K562 (cell line): ENCODE data around the gene C11orf65. TPM values are rescaled to one million over a fixed set of nuclear protein-coding genes. Genes with fewer than 3 reads are reported as not detected.

Source experiments
- ATF7 ChIP-seq: fragments of 450-650 bp; IDR thresholded peaks from 2 replicates; pipeline ENCODE4 v1.7.1; 2014; ENCODE audit warnings: mild to moderate bottlenecking, moderate library complexity
- L3MBTL2 ChIP-seq: fragments of 450-650 bp; IDR thresholded peaks from 2 replicates; pipeline ENCODE4 v1.6.1; 2016; ENCODE audit warnings: mild to moderate bottlenecking, moderate library complexity
- RBM25 ChIP-seq: fragments of 200-400 bp; formaldehyde crosslinking; IDR thresholded peaks from 2 replicates; pipeline ENCODE4 v1.6.1; 2018; ENCODE audit warnings: low read length, low read depth, moderate library complexity; ENCODE audit not compliant: severe bottlenecking
- SLC30A9 ChIP-seq: fragments of 250-450 bp; sonication (Bioruptor Pico); IDR thresholded peaks from 2 replicates; pipeline ENCODE4 v1.8.0; 2022; ENCODE audit warnings: mild to moderate bottlenecking, moderate library complexity
- TEAD4 ChIP-seq, 2 experiments: sonication (generic) in 1 of 2; formaldehyde crosslinking in 1 of 2; IDR thresholded peaks; 2 replicates each; pipeline versions ENCODE4 v1.6.1 to v1.8.0; 2012 to 2022; ENCODE audit warnings: borderline replicate concordance in 1 of 2, inconsistent platforms in 1 of 2, low read length in 1 of 2, mild to moderate bottlenecking in 1 of 2, missing genetic modification reagents in 1 of 2
- ZBTB1 ChIP-seq: sonication (generic); formaldehyde crosslinking; IDR thresholded peaks from 2 replicates; pipeline ENCODE4 v1.8.1; 2023; ENCODE audit warnings: missing genetic modification reagents, low read depth, mild to moderate bottlenecking, borderline replicate concordance
- polyA plus RNA-seq, 8 experiments: library from polyadenylated mRNA; depleted of rRNA in 4 of 8; stranded (reverse) in 5 of 8; unstranded in 3 of 8; fragments of >200 nt; fragmentation: Nextera tagmentation in 2 of 8; fragmentation: Illumina TruSeq in 1 of 8; extraction: Ambion mirVana in 2 of 8; extraction: Trizol in 1 of 8; gene quantifications; 2 replicates each; pipeline versions ENCODE4 v1.2.1 to v1.2.3, GENCODE V29; 2011 to 2014; ENCODE audit warnings: inconsistent platforms in 1 of 8, missing spikeins in 1 of 8
- total RNA-seq, 7 experiments: library from RNA; depleted of rRNA in 6 of 7; stranded (reverse); fragments of >200 nt in 6 of 7; fragmentation: Illumina TruSeq in 2 of 7; extraction: Trizol in 2 of 7; gene quantifications; 2 replicates each; pipeline versions ENCODE4 v1.2.1 to v1.2.3, GENCODE V29; 2011 to 2021; ENCODE audit warnings: low replicate concordance in 1 of 7
- TF ChIP-seq, protein P1 (sequence below): sonication (generic); formaldehyde crosslinking; IDR thresholded peaks from 2 replicates; pipeline ENCODE4 v1.9.0; 2022; ENCODE audit warnings: mild to moderate bottlenecking, missing genetic modification reagents
- TF ChIP-seq, protein P2 (sequence below): fragments of 450-650 bp; IDR thresholded peaks from 2 replicates; pipeline ENCODE4 v1.6.1; 2017; ENCODE audit warnings: antibody characterized with exemption
- TF ChIP-seq, protein P3 (sequence below): fragments of 450-650 bp; IDR thresholded peaks from 2 replicates; pipeline ENCODE4 v1.6.1; 2016; ENCODE audit warnings: mild to moderate bottlenecking, moderate library complexity
- TF ChIP-seq, protein P4 (sequence below): sonication (generic); formaldehyde crosslinking; IDR thresholded peaks from 2 replicates; pipeline ENCODE4 v1.8.1; 2023; ENCODE audit warnings: mild to moderate bottlenecking, missing genetic modification reagents

C11orf65 gene
- total and polyA plus RNA-seq, 9 of the 15 experiments (the other 6 are each of a cell fraction or from before 2014, with no cell fraction given) = 1.0 to 2.1 (median 1.2) TPM

DNA sequence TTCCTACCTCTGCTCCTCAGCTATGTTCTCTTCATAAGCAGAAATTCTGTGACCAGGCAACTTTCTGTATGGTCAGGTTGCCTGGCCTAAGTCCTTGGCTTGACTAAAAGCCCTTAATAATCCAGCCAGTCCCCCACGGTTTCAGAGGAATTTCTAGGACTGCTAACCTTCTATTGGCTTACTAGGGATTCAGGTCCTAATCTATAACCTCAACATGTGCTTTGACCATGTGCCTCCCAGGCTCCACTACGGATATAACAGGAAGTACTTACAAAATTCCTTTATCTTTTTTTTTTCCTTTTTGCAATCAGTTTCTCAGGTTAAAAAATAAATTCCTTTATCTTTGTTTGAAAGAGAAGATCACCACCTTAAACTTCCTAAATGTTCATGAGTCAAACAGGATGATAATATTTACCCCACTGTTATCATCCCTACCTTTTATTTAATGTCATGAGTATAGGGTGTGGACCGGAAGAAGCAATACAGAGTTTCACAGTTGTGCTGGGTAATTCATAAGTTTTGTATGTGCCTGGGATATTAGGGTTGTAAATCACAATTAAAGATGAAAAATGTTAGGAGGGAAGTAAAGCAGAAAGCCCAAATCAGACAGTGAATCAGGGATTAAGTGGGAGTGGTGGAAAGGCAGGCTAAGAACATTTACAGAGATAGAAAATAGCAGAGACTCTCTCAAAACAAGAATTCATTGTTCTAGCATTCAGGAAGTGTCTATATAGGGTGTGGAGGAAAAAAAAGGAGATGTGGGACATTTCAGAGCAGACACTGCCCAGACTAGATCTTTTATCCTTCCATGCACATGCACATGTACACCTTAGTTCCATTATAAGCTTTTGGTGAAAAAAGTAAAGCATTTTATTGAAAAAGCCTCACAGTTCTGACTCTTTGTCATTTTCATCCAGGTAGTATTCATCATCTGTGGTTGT is 41.6 kb upstream of the C11orf65 start (continued):
- TF ChIP-seq TEAD4 (IDR thresholded peaks at IDR 0.05; ENCODE audit: low read length) = no peak
- TF ChIP-seq TEAD4 (CRISPR knock-in tag; IDR thresholded peaks at IDR 0.05; ENCODE audit: borderline replicate concordance) = no peak
- TF ChIP-seq, protein P1, sequence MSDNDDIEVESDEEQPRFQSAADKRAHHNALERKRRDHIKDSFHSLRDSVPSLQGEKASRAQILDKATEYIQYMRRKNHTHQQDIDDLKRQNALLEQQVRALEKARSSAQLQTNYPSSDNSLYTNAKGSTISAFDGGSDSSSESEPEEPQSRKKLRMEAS (CRISPR knock-in tag) = peak; percentile 51; the same call in 1 of the 2 replicates
- TF ChIP-seq, protein P2, sequence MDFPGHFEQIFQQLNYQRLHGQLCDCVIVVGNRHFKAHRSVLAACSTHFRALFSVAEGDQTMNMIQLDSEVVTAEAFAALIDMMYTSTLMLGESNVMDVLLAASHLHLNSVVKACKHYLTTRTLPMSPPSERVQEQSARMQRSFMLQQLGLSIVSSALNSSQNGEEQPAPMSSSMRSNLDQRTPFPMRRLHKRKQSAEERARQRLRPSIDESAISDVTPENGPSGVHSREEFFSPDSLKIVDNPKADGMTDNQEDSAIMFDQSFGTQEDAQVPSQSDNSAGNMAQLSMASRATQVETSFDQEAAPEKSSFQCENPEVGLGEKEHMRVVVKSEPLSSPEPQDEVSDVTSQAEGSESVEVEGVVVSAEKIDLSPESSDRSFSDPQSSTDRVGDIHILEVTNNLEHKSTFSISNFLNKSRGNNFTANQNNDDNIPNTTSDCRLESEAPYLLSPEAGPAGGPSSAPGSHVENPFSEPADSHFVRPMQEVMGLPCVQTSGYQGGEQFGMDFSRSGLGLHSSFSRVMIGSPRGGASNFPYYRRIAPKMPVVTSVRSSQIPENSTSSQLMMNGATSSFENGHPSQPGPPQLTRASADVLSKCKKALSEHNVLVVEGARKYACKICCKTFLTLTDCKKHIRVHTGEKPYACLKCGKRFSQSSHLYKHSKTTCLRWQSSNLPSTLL = no peak
- no peak for TF ChIP-seq ZBTB1
- TF ChIP-seq SLC30A9 = no peak
- peak; percentile 22; the same call in 1 of the 2 replicates for TF ChIP-seq L3MBTL2
- TF ChIP-seq ATF7 = no peak
- TF ChIP-seq, protein P3, sequence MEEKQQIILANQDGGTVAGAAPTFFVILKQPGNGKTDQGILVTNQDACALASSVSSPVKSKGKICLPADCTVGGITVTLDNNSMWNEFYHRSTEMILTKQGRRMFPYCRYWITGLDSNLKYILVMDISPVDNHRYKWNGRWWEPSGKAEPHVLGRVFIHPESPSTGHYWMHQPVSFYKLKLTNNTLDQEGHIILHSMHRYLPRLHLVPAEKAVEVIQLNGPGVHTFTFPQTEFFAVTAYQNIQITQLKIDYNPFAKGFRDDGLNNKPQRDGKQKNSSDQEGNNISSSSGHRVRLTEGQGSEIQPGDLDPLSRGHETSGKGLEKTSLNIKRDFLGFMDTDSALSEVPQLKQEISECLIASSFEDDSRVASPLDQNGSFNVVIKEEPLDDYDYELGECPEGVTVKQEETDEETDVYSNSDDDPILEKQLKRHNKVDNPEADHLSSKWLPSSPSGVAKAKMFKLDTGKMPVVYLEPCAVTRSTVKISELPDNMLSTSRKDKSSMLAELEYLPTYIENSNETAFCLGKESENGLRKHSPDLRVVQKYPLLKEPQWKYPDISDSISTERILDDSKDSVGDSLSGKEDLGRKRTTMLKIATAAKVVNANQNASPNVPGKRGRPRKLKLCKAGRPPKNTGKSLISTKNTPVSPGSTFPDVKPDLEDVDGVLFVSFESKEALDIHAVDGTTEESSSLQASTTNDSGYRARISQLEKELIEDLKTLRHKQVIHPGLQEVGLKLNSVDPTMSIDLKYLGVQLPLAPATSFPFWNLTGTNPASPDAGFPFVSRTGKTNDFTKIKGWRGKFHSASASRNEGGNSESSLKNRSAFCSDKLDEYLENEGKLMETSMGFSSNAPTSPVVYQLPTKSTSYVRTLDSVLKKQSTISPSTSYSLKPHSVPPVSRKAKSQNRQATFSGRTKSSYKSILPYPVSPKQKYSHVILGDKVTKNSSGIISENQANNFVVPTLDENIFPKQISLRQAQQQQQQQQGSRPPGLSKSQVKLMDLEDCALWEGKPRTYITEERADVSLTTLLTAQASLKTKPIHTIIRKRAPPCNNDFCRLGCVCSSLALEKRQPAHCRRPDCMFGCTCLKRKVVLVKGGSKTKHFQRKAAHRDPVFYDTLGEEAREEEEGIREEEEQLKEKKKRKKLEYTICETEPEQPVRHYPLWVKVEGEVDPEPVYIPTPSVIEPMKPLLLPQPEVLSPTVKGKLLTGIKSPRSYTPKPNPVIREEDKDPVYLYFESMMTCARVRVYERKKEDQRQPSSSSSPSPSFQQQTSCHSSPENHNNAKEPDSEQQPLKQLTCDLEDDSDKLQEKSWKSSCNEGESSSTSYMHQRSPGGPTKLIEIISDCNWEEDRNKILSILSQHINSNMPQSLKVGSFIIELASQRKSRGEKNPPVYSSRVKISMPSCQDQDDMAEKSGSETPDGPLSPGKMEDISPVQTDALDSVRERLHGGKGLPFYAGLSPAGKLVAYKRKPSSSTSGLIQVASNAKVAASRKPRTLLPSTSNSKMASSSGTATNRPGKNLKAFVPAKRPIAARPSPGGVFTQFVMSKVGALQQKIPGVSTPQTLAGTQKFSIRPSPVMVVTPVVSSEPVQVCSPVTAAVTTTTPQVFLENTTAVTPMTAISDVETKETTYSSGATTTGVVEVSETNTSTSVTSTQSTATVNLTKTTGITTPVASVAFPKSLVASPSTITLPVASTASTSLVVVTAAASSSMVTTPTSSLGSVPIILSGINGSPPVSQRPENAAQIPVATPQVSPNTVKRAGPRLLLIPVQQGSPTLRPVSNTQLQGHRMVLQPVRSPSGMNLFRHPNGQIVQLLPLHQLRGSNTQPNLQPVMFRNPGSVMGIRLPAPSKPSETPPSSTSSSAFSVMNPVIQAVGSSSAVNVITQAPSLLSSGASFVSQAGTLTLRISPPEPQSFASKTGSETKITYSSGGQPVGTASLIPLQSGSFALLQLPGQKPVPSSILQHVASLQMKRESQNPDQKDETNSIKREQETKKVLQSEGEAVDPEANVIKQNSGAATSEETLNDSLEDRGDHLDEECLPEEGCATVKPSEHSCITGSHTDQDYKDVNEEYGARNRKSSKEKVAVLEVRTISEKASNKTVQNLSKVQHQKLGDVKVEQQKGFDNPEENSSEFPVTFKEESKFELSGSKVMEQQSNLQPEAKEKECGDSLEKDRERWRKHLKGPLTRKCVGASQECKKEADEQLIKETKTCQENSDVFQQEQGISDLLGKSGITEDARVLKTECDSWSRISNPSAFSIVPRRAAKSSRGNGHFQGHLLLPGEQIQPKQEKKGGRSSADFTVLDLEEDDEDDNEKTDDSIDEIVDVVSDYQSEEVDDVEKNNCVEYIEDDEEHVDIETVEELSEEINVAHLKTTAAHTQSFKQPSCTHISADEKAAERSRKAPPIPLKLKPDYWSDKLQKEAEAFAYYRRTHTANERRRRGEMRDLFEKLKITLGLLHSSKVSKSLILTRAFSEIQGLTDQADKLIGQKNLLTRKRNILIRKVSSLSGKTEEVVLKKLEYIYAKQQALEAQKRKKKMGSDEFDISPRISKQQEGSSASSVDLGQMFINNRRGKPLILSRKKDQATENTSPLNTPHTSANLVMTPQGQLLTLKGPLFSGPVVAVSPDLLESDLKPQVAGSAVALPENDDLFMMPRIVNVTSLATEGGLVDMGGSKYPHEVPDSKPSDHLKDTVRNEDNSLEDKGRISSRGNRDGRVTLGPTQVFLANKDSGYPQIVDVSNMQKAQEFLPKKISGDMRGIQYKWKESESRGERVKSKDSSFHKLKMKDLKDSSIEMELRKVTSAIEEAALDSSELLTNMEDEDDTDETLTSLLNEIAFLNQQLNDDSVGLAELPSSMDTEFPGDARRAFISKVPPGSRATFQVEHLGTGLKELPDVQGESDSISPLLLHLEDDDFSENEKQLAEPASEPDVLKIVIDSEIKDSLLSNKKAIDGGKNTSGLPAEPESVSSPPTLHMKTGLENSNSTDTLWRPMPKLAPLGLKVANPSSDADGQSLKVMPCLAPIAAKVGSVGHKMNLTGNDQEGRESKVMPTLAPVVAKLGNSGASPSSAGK = peak; percentile 21; the same call in 1 of the 2 replicates
- TF ChIP-seq RBM25 = no peak
- TF ChIP-seq, protein P4, sequence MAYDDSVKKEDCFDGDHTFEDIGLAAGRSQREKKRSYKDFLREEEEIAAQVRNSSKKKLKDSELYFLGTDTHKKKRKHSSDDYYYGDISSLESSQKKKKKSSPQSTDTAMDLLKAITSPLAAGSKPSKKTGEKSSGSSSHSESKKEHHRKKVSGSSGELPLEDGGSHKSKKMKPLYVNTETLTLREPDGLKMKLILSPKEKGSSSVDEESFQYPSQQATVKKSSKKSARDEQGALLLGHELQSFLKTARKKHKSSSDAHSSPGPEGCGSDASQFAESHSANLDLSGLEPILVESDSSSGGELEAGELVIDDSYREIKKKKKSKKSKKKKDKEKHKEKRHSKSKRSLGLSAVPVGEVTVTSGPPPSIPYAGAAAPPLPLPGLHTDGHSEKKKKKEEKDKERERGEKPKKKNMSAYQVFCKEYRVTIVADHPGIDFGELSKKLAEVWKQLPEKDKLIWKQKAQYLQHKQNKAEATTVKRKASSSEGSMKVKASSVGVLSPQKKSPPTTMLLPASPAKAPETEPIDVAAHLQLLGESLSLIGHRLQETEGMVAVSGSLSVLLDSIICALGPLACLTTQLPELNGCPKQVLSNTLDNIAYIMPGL (CRISPR knock-in tag) = no peak
